IMR-90 (cell line): Measurements from ENCODE around the gene PLAAT4. TPM values are rescaled to one million over a fixed set of nuclear protein-coding genes. Genes with fewer than 3 reads are reported as not detected.

Experiments
- ATAC-seq: fragments of 200-7000 bp; cut with Tn5 transposase; 2 replicates; pipeline ENCODE4 v1.9.1; 2020; ENCODE audit warnings: low read depth, mild to moderate bottlenecking, moderate library complexity
- BruUV-seq: library from RNA; stranded (reverse); fragments of 400-500 nt; replicated peaks from 2 replicates; lab custom pipeline; 2021; lab: Mats Ljungman, UMichigan
- CTCF ChIA-PET: fragments of 300-600 bp; formaldehyde crosslinking; extraction: SDS; loops from one replicate; lab custom pipeline; 2021; ENCODE audit warnings: antibody characterized with exemption; lab: Yijun Ruan, JAX
- POLR2A ChIA-PET: fragments of 300-600 bp; sonication (Branson Sonifier 250); formaldehyde crosslinking; loops from one replicate; lab custom pipeline; 2022; ENCODE audit warnings: antibody characterized with exemption; ENCODE audit not compliant: unreplicated experiment; lab: Charles Lee
- DNase-seq: peaks from one replicate; pipeline ENCODE4 v3.0.0; 2013
- H2AFZ ChIP-seq: replicated peaks from 2 replicates; pipeline ENCODE3; 2013; ENCODE audit warnings: low read length, mild to moderate bottlenecking; ENCODE audit not compliant: poor library complexity
- H2AK5ac ChIP-seq: 2 replicates; pipeline ENCODE4 v1.6.1; 2013; ENCODE audit warnings: low read depth, low read length, inconsistent platforms
- H2AK9ac ChIP-seq: replicated peaks from 2 replicates; pipeline ENCODE3; 2013; ENCODE audit warnings: mild to moderate bottlenecking, low read depth, low read length, moderate library complexity; ENCODE audit not compliant: poor library complexity
- H2BK120ac ChIP-seq: 2 replicates; pipeline ENCODE4 v1.6.1; 2013; ENCODE audit warnings: low read depth, low read length, inconsistent platforms
- H2BK15ac ChIP-seq: 3 replicates; pipeline ENCODE4 v1.6.1; 2013; ENCODE audit warnings: low read depth, low read length, inconsistent platforms
- H2BK20ac ChIP-seq: 2 replicates; pipeline ENCODE4 v1.6.1; 2013; ENCODE audit warnings: low read depth, mild to moderate bottlenecking, inconsistent platforms, low read length, moderate library complexity
- H2BK5ac ChIP-seq: 2 replicates; pipeline ENCODE4 v1.6.1; 2013; ENCODE audit warnings: mild to moderate bottlenecking, low read depth, low read length, inconsistent platforms; ENCODE audit not compliant: poor library complexity, severe bottlenecking
- H3K14ac ChIP-seq: replicated peaks from 2 replicates; pipeline ENCODE4 v1.6.1; 2013; ENCODE audit warnings: low read depth, low read length, inconsistent platforms
- H3K18ac ChIP-seq: 2 replicates; pipeline ENCODE4 v1.6.1; 2013; ENCODE audit warnings: low read depth, low read length, control low read depth
- H3K23ac ChIP-seq: 2 replicates; pipeline ENCODE4 v1.6.1; 2013; ENCODE audit warnings: low read depth, low read length, inconsistent platforms
- H3K27ac ChIP-seq: 2 replicates; pipeline ENCODE4 v1.5.1; 2013; ENCODE audit warnings: mild to moderate bottlenecking, control low read depth, low read length; ENCODE audit not compliant: insufficient read depth
- H3K27me3 ChIP-seq: 2 replicates; pipeline ENCODE4 v1.6.1; 2013; ENCODE audit warnings: low read length; ENCODE audit not compliant: control insufficient read depth, insufficient read depth
- H3K36me3 ChIP-seq: 2 replicates; pipeline ENCODE4 v1.6.1; 2013; ENCODE audit warnings: low read length, mixed read lengths; ENCODE audit not compliant: control insufficient read depth, insufficient read depth
- H3K4ac ChIP-seq: 2 replicates; pipeline ENCODE4 v1.6.1; 2013; ENCODE audit warnings: low read depth, low read length, inconsistent platforms
- H3K4me1 ChIP-seq: 2 replicates; pipeline ENCODE4 v1.6.1; 2013; ENCODE audit warnings: low read length, mixed read lengths; ENCODE audit not compliant: control insufficient read depth, insufficient read depth
- H3K4me2 ChIP-seq: 2 replicates; pipeline ENCODE4 v1.6.1; 2013; ENCODE audit warnings: low read depth, mild to moderate bottlenecking, control low read depth, low read length, moderate library complexity
- H3K4me3 ChIP-seq: 2 replicates; pipeline ENCODE4 v1.5.1; 2013; ENCODE audit warnings: low read depth, mild to moderate bottlenecking, control low read depth, low read length, moderate library complexity; ENCODE audit not compliant: insufficient read depth
- H3K56ac ChIP-seq: 2 replicates; pipeline ENCODE4 v1.6.1; 2013; ENCODE audit warnings: low read length, inconsistent platforms; ENCODE audit not compliant: insufficient read depth; ENCODE audit errors: extremely low read depth
- H3K79me1 ChIP-seq, 2 experiments: 2 replicates each; pipeline ENCODE4 v1.6.1; 2013; ENCODE audit warnings: low read length in 2 of 2, inconsistent platforms in 1 of 2, low read depth in 1 of 2
- H3K9ac ChIP-seq: 2 replicates; pipeline ENCODE4 v1.6.1; 2013; ENCODE audit warnings: low read depth, low read length, control low read depth
- H3K9me1 ChIP-seq: 2 replicates; pipeline ENCODE4 v1.6.1; 2013; ENCODE audit warnings: low read length, inconsistent platforms; ENCODE audit not compliant: insufficient read depth
- H3K9me3 ChIP-seq: 2 replicates; pipeline ENCODE4 v1.6.1; 2013; ENCODE audit warnings: low read length; ENCODE audit not compliant: control insufficient read depth, insufficient read depth
- H4K20me1 ChIP-seq: 2 replicates; pipeline ENCODE4 v1.6.1; 2013; ENCODE audit warnings: low read length, inconsistent platforms; ENCODE audit not compliant: insufficient read depth
- H4K5ac ChIP-seq: 2 replicates; pipeline ENCODE4 v1.6.1; 2013; ENCODE audit warnings: mild to moderate bottlenecking, low read depth, low read length, control low read depth
- H4K8ac ChIP-seq, 2 experiments: 2 replicates each; pipeline ENCODE4 v1.6.1; 2013; ENCODE audit warnings: low read depth in 2 of 2, low read length in 2 of 2, control low read depth in 1 of 2, inconsistent platforms in 1 of 2
- H4K91ac ChIP-seq: 2 replicates; pipeline ENCODE4 v1.6.1; 2013; ENCODE audit warnings: low read depth, low read length, inconsistent platforms; ENCODE audit not compliant: insufficient read depth
- BHLHE40 ChIP-seq: fragments of 150-350 bp; IDR thresholded peaks from 2 replicates; pipeline ENCODE4 v1.6.1; 2016; ENCODE audit warnings: mild to moderate bottlenecking, low read depth, low read length
- CEBPB ChIP-seq: IDR thresholded peaks from 2 replicates; pipeline ENCODE4 v1.6.1; 2012; ENCODE audit warnings: low read depth, low read length, improper control_type of control experiment
- CHD1 ChIP-seq: IDR thresholded peaks from 2 replicates; pipeline ENCODE4 v1.6.1; 2012; ENCODE audit warnings: low read depth, low read length, improper control_type of control experiment
- CTCF ChIP-seq: conservative IDR thresholded peaks from 2 replicates; pipeline ENCODE4 v1.5.1; 2012; ENCODE audit warnings: mild to moderate bottlenecking, low read depth, low read length, improper control_type of control experiment
- ELK1 ChIP-seq: fragments of 150-350 bp; IDR thresholded peaks from 2 replicates; pipeline ENCODE4 v1.6.1; 2016; ENCODE audit warnings: low read depth, mild to moderate bottlenecking, low read length, moderate library complexity, borderline replicate concordance
- FOS ChIP-seq: fragments of 150-350 bp; IDR thresholded peaks from 2 replicates; pipeline ENCODE4 v1.6.1; 2016; ENCODE audit warnings: low read depth, low read length
- MAFK ChIP-seq: IDR thresholded peaks from 2 replicates; pipeline ENCODE4 v1.6.1; 2012; ENCODE audit warnings: low read depth, low read length, improper control_type of control experiment
- MAZ ChIP-seq: IDR thresholded peaks from 2 replicates; pipeline ENCODE4 v1.6.1; 2012; ENCODE audit warnings: low read depth, mild to moderate bottlenecking, low read length, improper control_type of control experiment, moderate library complexity, borderline replicate concordance
- MXI1 ChIP-seq: IDR thresholded peaks from 2 replicates; pipeline ENCODE4 v1.6.1; 2012; ENCODE audit warnings: low read depth, mild to moderate bottlenecking, low read length, moderate library complexity, borderline replicate concordance
- NFE2L2 ChIP-seq: fragments of 150-350 bp; IDR thresholded peaks from 2 replicates; pipeline ENCODE4 v1.6.1; 2016; ENCODE audit warnings: low read depth, mild to moderate bottlenecking, low read length
- POLR2A ChIP-seq: IDR thresholded peaks from 2 replicates; pipeline ENCODE4 v1.6.1; 2012; ENCODE audit warnings: mild to moderate bottlenecking, low read depth, low read length
- RAD21 ChIP-seq: IDR thresholded peaks from 2 replicates; pipeline ENCODE4 v1.6.1; 2012; ENCODE audit warnings: low read length, improper control_type of control experiment
- RCOR1 ChIP-seq: IDR thresholded peaks from 2 replicates; pipeline ENCODE4 v1.6.1; 2012; ENCODE audit warnings: mild to moderate bottlenecking, low read length, improper control_type of control experiment; ENCODE audit not compliant: insufficient replicate concordance
- RFX5 ChIP-seq: IDR thresholded peaks from 2 replicates; pipeline ENCODE4 v1.8.0; 2012; ENCODE audit warnings: low read depth, mild to moderate bottlenecking, low read length, moderate library complexity
- SMC3 ChIP-seq: fragments of 150-350 bp; IDR thresholded peaks from 2 replicates; pipeline ENCODE4 v1.6.1; 2016; ENCODE audit warnings: low read depth, mild to moderate bottlenecking, antibody characterized with exemption, low read length, moderate library complexity
- USF2 ChIP-seq: fragments of 150-350 bp; IDR thresholded peaks from 2 replicates; pipeline ENCODE4 v1.6.1; 2017; ENCODE audit warnings: mild to moderate bottlenecking, antibody characterized with exemption, low read length, low read depth
- WGBS, 2 experiments: methylation state at CpG; one replicate each; pipeline versions ENCODE4 v1.1.5 to v1.1.7; 2013; ENCODE audit warnings: missing lambda C conversion rate in 2 of 2; ENCODE audit not compliant: insufficient read length in 1 of 2; ENCODE audit errors: extremely low coverage in 2 of 2; 5-methylcytosine and 5-hydroxymethylcytosine counted together
- dilution Hi-C: fragments of 300-500 bp; cut with HindIII; formaldehyde crosslinking; loops from one replicate; pipeline ENCODE4 v1.14.3; 2018; ENCODE audit warnings: low sequenced_read_pairs; ENCODE audit not compliant: unreplicated experiment
- in situ Hi-C: fragments of 300-500 bp; cut with MboI; formaldehyde crosslinking; loops from 3 replicates; pipeline ENCODE4 v1.14.3; 2019; ENCODE audit warnings: low sequenced_read_pairs, inconsistent platforms, mixed read lengths
- intact Hi-C: fragments of 100-400 bp; cut with micrococcal nuclease; formaldehyde crosslinking; loops from 2 replicates; pipeline ENCODE4 v1.10.0; 2022
- polyA plus RNA-seq, 3 experiments: library from polyadenylated mRNA; depleted of rRNA; stranded (reverse); fragments of >200 nt; gene quantifications; 2 replicates each; pipeline ENCODE4 v1.2.3, GENCODE V29; 2012; ENCODE audit warnings: low replicate concordance in 1 of 3
- total RNA-seq: library from RNA; depleted of rRNA; stranded (reverse); fragments of >200 nt; gene quantifications from 2 replicates; pipeline ENCODE4 v1.2.3, GENCODE V29; 2012

The PLAAT4 gene
- total and polyA plus RNA-seq, 2 of the 4 experiments (the other 2 are of a cell fraction), result 0.17 to 0.18 TPM

GRCh38 chr11:63554877-63555223 is 18.2 kb downstream of the PLAAT4 start:
- Histone ChIP-seq H3K9me1 (no peaks in the 10 kb centered on the region), H4K91ac (no peak overlapping the region), H3K4ac (no peak overlapping the region), H3K9me3 (no peaks in the 10 kb centered on the region), H2BK120ac (no peak overlapping the region), H2AK5ac (no peak overlapping the region), H2AK9ac (no peak overlapping the region), H3K27ac (no peak overlapping the region), H4K20me1 (no peaks in the 10 kb centered on the region), H3K14ac (no peak overlapping the region), H3K9ac (no peak overlapping the region), H3K56ac (no peak overlapping the region), H3K23ac (no peak overlapping the region), H2BK15ac (no peak overlapping the region), H3K4me3 (no peak overlapping the region), H3K4me1 (no peaks in the 10 kb centered on the region), H3K79me1 (no peaks in the 10 kb centered on the region), H4K5ac (no peak overlapping the region), H3K4me2 (no peak overlapping the region), H4K8ac (no peak overlapping the region), H3K27me3 (peaks cover 30% of the 10 kb centered on the region), H2AFZ (no peak overlapping the region), H3K18ac (no peak overlapping the region), H2BK5ac (no peak overlapping the region), H3K36me3 (no peaks in the 10 kb centered on the region), H2BK20ac (no peak overlapping the region)
- no TSS peak for BruUV-seq
- intact Hi-C loops (no loop called here), in situ Hi-C loops (no loop called here), dilution Hi-C loops (no loop called here)
- ATAC-seq, result no peak
- CTCF ChIA-PET, result no interaction called here
- POLR2A ChIA-PET, result no interaction called here
- TF ChIP-seq FOS (no peak), MAFK (no peak), MAZ (no peak), CEBPB (no peak), RCOR1 (no peak), CTCF (no peak), MXI1 (no peak), CHD1 (no peak), USF2 (no peak), ELK1 (no peak), NFE2L2 (no peak), SMC3 (no peak), RFX5 (no peak), POLR2A (no peak), BHLHE40 (no peak), RAD21 (no peak)
- no peak for DNase-seq
- WGBS, 2 experiments, result no CpG with 5 or more reads among the region's 4 CpGs
